NCI-H774 (cell line): ENCODE measurements around the gene HAUS7.

ENCODE experiments used
- DNase-seq: peaks from one replicate; lab custom pipeline; 2025; lab: John Stamatoyannopoulos, UW

The HAUS7 gene

GRCh38 chrX:153470411-153471363 is at the start of gene HAUS7:
Gene HAUS7, minus strand, starts transcription at chrX:153470576. Its CDS starts 19 bp downstream, at chrX:153470557.
- peak; percentile 88 for DNase-seq

GRCh38 chrX:153519569-153520286 is 49.4 kb upstream of the HAUS7 start:
- no peak for DNase-seq

GRCh38 chrX:153517946-153518834 is 47.8 kb upstream of the HAUS7 start:
- no peak for DNase-seq

- no peak for DNase-seq
These were observed 47.0 kb upstream of the HAUS7 start, which contains the start of gene ATP2B3 for GRCh38 chrX:153517423-153517822. Gene ATP2B3, plus strand, starts transcription at chrX:153517642. Its CDS starts 18,606 bp downstream, at chrX:153536248.

- no peak for DNase-seq
These were observed 45.7 kb upstream of the HAUS7 start for GRCh38 chrX:153516073-153516472.

GRCh38 chrX:153515435-153515834 is 45.1 kb upstream of the HAUS7 start:
- DNase-seq: no peak

- no peak for DNase-seq
These were observed 43.9 kb upstream of the HAUS7 start for GRCh38 chrX:153514259-153514658.

- DNase-seq: no peak
These were observed 42.9 kb upstream of the HAUS7 start for GRCh38 chrX:153513265-153513664.

GRCh38 chrX:153512501-153512893 is 42.1 kb upstream of the HAUS7 start:
- no peak for DNase-seq

GRCh38 chrX:153511784-153512500 is 41.6 kb upstream of the HAUS7 start:
- DNase-seq: no peak

- DNase-seq: no peak
These were observed 40.0 kb upstream of the HAUS7 start for GRCh38 chrX:153510383-153510782.

- no peak for DNase-seq
These were observed 39.2 kb upstream of the HAUS7 start for GRCh38 chrX:153509592-153509991.

- DNase-seq: peak; percentile 57
These were observed 37.3 kb upstream of the HAUS7 start for GRCh38 chrX:153507484-153508178.

GRCh38 chrX:153505361-153505760 is 35.0 kb upstream of the HAUS7 start:
- no peak for DNase-seq

- DNase-seq: peak; percentile 4
These were observed 34.2 kb upstream of the HAUS7 start for GRCh38 chrX:153504445-153505016.

- DNase-seq: no peak
These were observed 32.4 kb upstream of the HAUS7 start for GRCh38 chrX:153502796-153503195.

- no peak for DNase-seq
These were observed 31.8 kb upstream of the HAUS7 start for GRCh38 chrX:153502131-153502530.

- no peak for DNase-seq
These were observed 31.2 kb upstream of the HAUS7 start for GRCh38 chrX:153501530-153501929.

GRCh38 chrX:153500676-153501280 is 30.4 kb upstream of the HAUS7 start:
- DNase-seq: no peak

GRCh38 chrX:153499876-153500275 is 29.5 kb upstream of the HAUS7 start:
- DNase-seq: no peak
